DMS114 treated with DMSO at 0.1 percent for 48 hours (cell line): ENCODE data around the gene CRYGN.

ENCODE experiments used
- DNase-seq: peaks from one replicate; lab custom pipeline; 2025; ENCODE audit not compliant: unreplicated experiment; lab: John Stamatoyannopoulos, UW

CRYGN gene

GRCh38 chr7:151460474-151460855 is 20.5 kb upstream of the CRYGN start:
- no peak for DNase-seq

- no peak for DNase-seq
Measured at GRCh38 chr7:151459726-151460473, 20.0 kb upstream of the CRYGN start.

GRCh38 chr7:151457534-151457933 is 17.6 kb upstream of the CRYGN start:
- no peak for DNase-seq

GRCh38 chr7:151456782-151457181 is 16.8 kb upstream of the CRYGN start:
- no peak for DNase-seq

- DNase-seq = no peak
Measured at GRCh38 chr7:151456276-151456675, 16.3 kb upstream of the CRYGN start.

GRCh38 chr7:151455690-151456089 is 15.7 kb upstream of the CRYGN start:
- DNase-seq = no peak

- DNase-seq = no peak
Measured at GRCh38 chr7:151454932-151455530, 15.1 kb upstream of the CRYGN start.

- no peak for DNase-seq
Measured at GRCh38 chr7:151454305-151454704, 14.4 kb upstream of the CRYGN start.

- no peak for DNase-seq
Measured at GRCh38 chr7:151453326-151453791, 13.4 kb upstream of the CRYGN start.

GRCh38 chr7:151452680-151453325 is 12.9 kb upstream of the CRYGN start:
- no peak for DNase-seq

GRCh38 chr7:151451626-151452571 is 12.0 kb upstream of the CRYGN start:
- no peak for DNase-seq

GRCh38 chr7:151451156-151451555 is 11.2 kb upstream of the CRYGN start:
- DNase-seq = no peak

- DNase-seq = no peak
Measured at GRCh38 chr7:151449990-151450389, 10.0 kb upstream of the CRYGN start.

GRCh38 chr7:151448261-151449252 is 8.6 kb upstream of the CRYGN start:
- peak; percentile 40 for DNase-seq

GRCh38 chr7:151447901-151448260 is 7.9 kb upstream of the CRYGN start:
- no peak for DNase-seq

GRCh38 chr7:151447312-151447711 is 7.4 kb upstream of the CRYGN start:
- no peak for DNase-seq

GRCh38 chr7:151446412-151446811 is 6.5 kb upstream of the CRYGN start:
- DNase-seq = no peak

GRCh38 chr7:151444632-151445031 is 4.7 kb upstream of the CRYGN start:
- DNase-seq = no peak

GRCh38 chr7:151442776-151443496 is 3.0 kb upstream of the CRYGN start:
- DNase-seq = no peak
